Measurements from ENCODE around the gene DIAPH2.

DNA sequence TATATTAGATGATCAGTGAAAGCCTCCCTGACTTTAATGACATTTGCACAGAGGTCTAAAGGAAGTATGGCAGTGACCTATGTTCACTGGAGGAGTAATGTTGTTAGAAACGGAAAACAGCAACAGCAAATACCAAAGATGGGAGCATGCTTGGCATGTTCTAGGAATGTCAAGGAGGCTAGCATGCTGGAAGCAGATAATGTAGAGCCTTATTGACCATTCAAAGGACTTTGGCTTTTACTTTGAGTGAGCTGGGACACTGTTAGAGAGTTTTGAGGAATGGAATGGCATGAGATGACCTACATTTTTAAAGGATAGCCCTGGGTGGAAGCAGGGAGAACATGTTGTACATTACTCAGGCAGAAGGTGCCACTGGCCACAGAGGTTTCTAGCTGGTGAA, 205.1 kb downstream of the DIAPH2 start:
- TF ChIP-seq SUZ12 (IDR thresholded peaks at IDR 0.05) (no peak), SP1 (IDR thresholded peaks at IDR 0.05) (no peak), FOXM1 (IDR thresholded peaks at IDR 0.05; ENCODE audit: borderline replicate concordance) (no peak), NFRKB (IDR thresholded peaks at IDR 0.05) (no peak), CTBP1 (IDR thresholded peaks at IDR 0.05; ENCODE audit: borderline replicate concordance) (no peak), ARNT (IDR thresholded peaks at IDR 0.05) (no peak), FOXA1 (IDR thresholded peaks at IDR 0.05) (no peak), ELF4 (IDR thresholded peaks at IDR 0.05) (no peak)
